ENCODE data around the gene SEC11A.

The SEC11A gene

DNA sequence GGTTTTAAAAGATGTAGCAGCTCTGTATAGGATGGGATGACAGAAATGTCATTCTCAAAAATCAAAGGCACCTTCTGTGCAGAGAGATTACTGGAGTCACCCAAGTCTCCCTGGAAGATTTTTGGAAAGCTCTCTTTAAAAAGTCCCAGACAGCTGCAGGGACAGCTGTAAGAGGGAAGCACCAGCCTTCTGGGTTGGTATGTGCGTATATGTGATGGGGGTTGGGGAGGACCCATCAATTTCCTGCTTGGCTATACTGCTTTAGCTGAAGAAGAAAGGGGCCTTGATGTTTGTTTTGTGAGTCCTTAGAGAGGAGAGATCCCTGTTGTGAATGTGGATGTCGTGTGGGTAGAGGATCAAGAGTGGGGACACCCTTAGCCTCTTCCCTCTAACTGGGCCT lies 5.4 kb upstream of the SEC11A start:
- Histone ChIP-seq H3K9me3 (ENCODE audit: insufficient read depth, low read length) (no peaks in the 10 kb centered on the region), H3K9me2 (replicated peaks; ENCODE audit: insufficient read depth, low read length) (no peaks in the 10 kb centered on the region), H3K9ac (ENCODE audit: low read length) (no peak overlapping the region), H3K4me2 (ENCODE audit: low read depth, low read length, poor library complexity, severe bottlenecking) (no peak overlapping the region), H3F3A (ENCODE audit: insufficient read depth) (no peaks in the 10 kb centered on the region), H4K20me1 (ENCODE audit: low read depth, low read length) (no peaks in the 10 kb centered on the region), H3K4me3 (ENCODE audit: insufficient read depth, low read length, poor library complexity, severe bottlenecking) (no peak overlapping the region), H3K27me3 (ENCODE audit: low read length) (no peaks in the 10 kb centered on the region), H3K36me3 (ENCODE audit: low read length) (no peaks in the 10 kb centered on the region), H3K27ac (ENCODE audit: low read depth, low read length) (no peak overlapping the region), H3K79me2 (ENCODE audit: insufficient read depth, low read length) (no peaks in the 10 kb centered on the region), H2AFZ (ENCODE audit: low read depth, low read length, severe bottlenecking) (no peak overlapping the region)
- TF ChIP-seq, protein P1, sequence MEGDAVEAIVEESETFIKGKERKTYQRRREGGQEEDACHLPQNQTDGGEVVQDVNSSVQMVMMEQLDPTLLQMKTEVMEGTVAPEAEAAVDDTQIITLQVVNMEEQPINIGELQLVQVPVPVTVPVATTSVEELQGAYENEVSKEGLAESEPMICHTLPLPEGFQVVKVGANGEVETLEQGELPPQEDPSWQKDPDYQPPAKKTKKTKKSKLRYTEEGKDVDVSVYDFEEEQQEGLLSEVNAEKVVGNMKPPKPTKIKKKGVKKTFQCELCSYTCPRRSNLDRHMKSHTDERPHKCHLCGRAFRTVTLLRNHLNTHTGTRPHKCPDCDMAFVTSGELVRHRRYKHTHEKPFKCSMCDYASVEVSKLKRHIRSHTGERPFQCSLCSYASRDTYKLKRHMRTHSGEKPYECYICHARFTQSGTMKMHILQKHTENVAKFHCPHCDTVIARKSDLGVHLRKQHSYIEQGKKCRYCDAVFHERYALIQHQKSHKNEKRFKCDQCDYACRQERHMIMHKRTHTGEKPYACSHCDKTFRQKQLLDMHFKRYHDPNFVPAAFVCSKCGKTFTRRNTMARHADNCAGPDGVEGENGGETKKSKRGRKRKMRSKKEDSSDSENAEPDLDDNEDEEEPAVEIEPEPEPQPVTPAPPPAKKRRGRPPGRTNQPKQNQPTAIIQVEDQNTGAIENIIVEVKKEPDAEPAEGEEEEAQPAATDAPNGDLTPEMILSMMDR (IDR thresholded peaks at IDR 0.05; ENCODE audit: insufficient read depth, low read length, poor library complexity, severe bottlenecking) = no peak
- TF ChIP-seq EZH2phosphoT487 (conservative IDR thresholded peaks at IDR 0.05; ENCODE audit: low read length) = no peak

GRCh38 chr15:84715441-84716035 lies 401 bp downstream of the SEC11A start:
- H3K79me2 ChIP-seq (ENCODE audit: insufficient read depth, low read length) = peaks cover 53% of the 10 kb centered on the region
- H4K20me1 ChIP-seq (ENCODE audit: low read depth, low read length) = peaks cover 5% of the 10 kb centered on the region; the same call in 1 of the 2 replicates
- peak overlapping the region; percentile 69 for H3K27ac ChIP-seq (ENCODE audit: low read depth, low read length)
- H3K9me2 ChIP-seq (replicated peaks; ENCODE audit: insufficient read depth, low read length) = no peaks in the 10 kb centered on the region
- H3F3A ChIP-seq (ENCODE audit: insufficient read depth) = no peaks in the 10 kb centered on the region
- H2AFZ ChIP-seq (ENCODE audit: low read depth, low read length, severe bottlenecking) = peak overlapping the region; percentile 84
- peak overlapping the region; percentile 93 for H3K4me2 ChIP-seq (ENCODE audit: low read depth, low read length, poor library complexity, severe bottlenecking)
- H3K9me3 ChIP-seq (ENCODE audit: insufficient read depth, low read length) = no peaks in the 10 kb centered on the region
- TF ChIP-seq EZH2phosphoT487 (conservative IDR thresholded peaks at IDR 0.05; ENCODE audit: low read length) = no peak
- TF ChIP-seq, protein P1 (IDR thresholded peaks at IDR 0.05; ENCODE audit: insufficient read depth, low read length, poor library complexity, severe bottlenecking) = no peak
- peak overlapping the region; percentile 94 for H3K9ac ChIP-seq (ENCODE audit: low read length)
- H3K36me3 ChIP-seq (ENCODE audit: low read length) = no peaks in the 10 kb centered on the region
- no peaks in the 10 kb centered on the region for H3K27me3 ChIP-seq (ENCODE audit: low read length)
- peak overlapping the region; percentile 97 for H3K4me3 ChIP-seq (ENCODE audit: insufficient read depth, low read length, poor library complexity, severe bottlenecking)

DNA sequence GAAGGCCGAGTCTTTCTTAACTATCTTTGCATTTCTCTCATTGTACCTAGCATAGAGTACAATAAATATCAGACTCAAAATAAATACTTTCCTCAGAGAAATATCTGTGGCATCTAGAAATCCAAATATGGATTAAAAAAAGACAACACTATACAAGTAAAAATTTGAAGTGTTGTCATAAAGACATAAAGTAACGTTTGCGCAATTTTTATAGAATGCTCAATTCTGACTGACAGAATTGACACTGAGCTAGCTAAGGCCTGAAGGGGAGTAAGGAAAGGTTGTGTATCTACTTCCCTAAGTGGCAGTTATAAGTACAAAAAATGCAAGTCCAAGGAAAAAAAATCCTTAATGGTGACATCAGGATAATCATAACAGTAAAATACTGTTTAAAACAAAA lies 1.1 kb downstream of the SEC11A start:
- H3F3A ChIP-seq (ENCODE audit: insufficient read depth) = no peaks in the 10 kb centered on the region
- H3K4me2 ChIP-seq (ENCODE audit: low read depth, low read length, poor library complexity, severe bottlenecking) = peak overlapping the region; percentile 93
- H3K9me3 ChIP-seq (ENCODE audit: insufficient read depth, low read length) = no peaks in the 10 kb centered on the region
- peak overlapping the region; percentile 94 for H3K9ac ChIP-seq (ENCODE audit: low read length)
- no peak overlapping the region for H2AFZ ChIP-seq (ENCODE audit: low read depth, low read length, severe bottlenecking)
- peaks cover 59% of the 10 kb centered on the region for H3K79me2 ChIP-seq (ENCODE audit: insufficient read depth, low read length)
- no peak for TF ChIP-seq EZH2phosphoT487 (conservative IDR thresholded peaks at IDR 0.05; ENCODE audit: low read length)
- TF ChIP-seq, protein P1 (IDR thresholded peaks at IDR 0.05; ENCODE audit: insufficient read depth, low read length, poor library complexity, severe bottlenecking) = no peak
- H3K36me3 ChIP-seq (ENCODE audit: low read length) = no peaks in the 10 kb centered on the region
- no peak overlapping the region for H3K27ac ChIP-seq (ENCODE audit: low read depth, low read length)
- no peaks in the 10 kb centered on the region for H3K9me2 ChIP-seq (replicated peaks; ENCODE audit: insufficient read depth, low read length)
- peaks cover 5% of the 10 kb centered on the region; the same call in 1 of the 2 replicates for H4K20me1 ChIP-seq (ENCODE audit: low read depth, low read length)
- H3K27me3 ChIP-seq (ENCODE audit: low read length) = no peaks in the 10 kb centered on the region
- peak overlapping the region; percentile 97 for H3K4me3 ChIP-seq (ENCODE audit: insufficient read depth, low read length, poor library complexity, severe bottlenecking)

Measured in SU-DHL-6 (cell line).